HepG2 (cell line): Measurements from ENCODE around the gene ANXA5. TPM values are rescaled to one million over a fixed set of nuclear protein-coding genes. Genes with fewer than 3 reads are reported as not detected.

Experiments
- ATAC-seq: fragments of 200-7000 bp; cut with Tn5 transposase; 3 replicates; pipeline ENCODE4 v1.9.1; 2020; ENCODE audit warnings: mild to moderate bottlenecking, moderate library complexity
- BruUV-seq: library from RNA; stranded (reverse); fragments of 400-500 nt; replicated peaks from 2 replicates; lab custom pipeline; 2021; lab: Mats Ljungman, UMichigan
- CTCF ChIA-PET: fragments of 300-600 bp; formaldehyde crosslinking; extraction: SDS; loops from one replicate; lab custom pipeline; 2021; ENCODE audit warnings: low total read pairs, inconsistent platforms, low intra/inter-chr PET ratio; lab: Yijun Ruan, JAX
- POLR2A ChIA-PET: fragments of 350-600 bp; sonication (Branson Sonifier 250); formaldehyde crosslinking; loops from one replicate; lab custom pipeline; 2020; ENCODE audit warnings: antibody characterized with exemption, inconsistent platforms; lab: Yijun Ruan, JAX
- DNase-seq: peaks from one replicate; pipeline ENCODE4 v3.0.0-alpha.2; 2015; ENCODE audit warnings: low spot score
- FAIRE-seq: peaks from 3 replicates; lab custom pipeline; 2011; peaks lifted over from hg19 to GRCh38; lab: Jason Lieb, UNC
- H2AFZ ChIP-seq: one replicate; pipeline ENCODE4 v1.6.1; 2011; ENCODE audit warnings: low read length, inconsistent platforms
- H3K27ac ChIP-seq: fragments of 300-600 bp; 3 replicates; pipeline ENCODE4 v1.8.0; 2011; ENCODE audit warnings: mixed run types, mild to moderate bottlenecking, mixed read lengths, low read length, inconsistent platforms; ENCODE audit not compliant: insufficient read depth; ENCODE audit errors: extremely low read length
- H3K27me3 ChIP-seq, 2 experiments: fragments of 200-600 bp in 1 of 2; 2 replicates in 1 of 2; 3 replicates in 1 of 2; pipeline versions ENCODE4 v1.6.0 to v1.8.0; 2011; ENCODE audit warnings: low read length in 2 of 2, mild to moderate bottlenecking in 2 of 2, moderate library complexity in 2 of 2, inconsistent platforms in 1 of 2; ENCODE audit not compliant: insufficient read depth in 2 of 2, control insufficient read depth in 1 of 2
- H3K36me3 ChIP-seq, 2 experiments: fragments of 200-600 bp in 1 of 2; replicated peaks in 1 of 2; 2 replicates in 1 of 2; 3 replicates in 1 of 2; pipeline versions ENCODE4 v1.5.1 to v1.8.0; 2011; ENCODE audit warnings: low read length in 2 of 2, inconsistent platforms in 1 of 2; ENCODE audit not compliant: insufficient read depth in 2 of 2, control insufficient read depth in 1 of 2
- H3K4me1 ChIP-seq: 2 replicates; pipeline ENCODE4 v1.5.1; 2012; ENCODE audit warnings: low read length, inconsistent platforms; ENCODE audit not compliant: insufficient read depth
- H3K4me2 ChIP-seq: 2 replicates; pipeline ENCODE4 v1.6.0; 2011; ENCODE audit warnings: low read depth, low read length, inconsistent platforms
- H3K4me3 ChIP-seq, 3 experiments: fragments of 200-600 bp in 1 of 3; sonication (generic), shearing (Covaris generic) in 1 of 3; replicated peaks in 1 of 3; 2 replicates each; pipeline ENCODE4 v1.5.1; 2011 to 2016; ENCODE audit warnings: low read length in 3 of 3, inconsistent platforms in 2 of 3, low read depth in 2 of 3, mild to moderate bottlenecking in 2 of 3, control low read depth in 1 of 3, mixed read lengths in 1 of 3; ENCODE audit not compliant: insufficient read depth in 1 of 3
- H3K79me2 ChIP-seq: one replicate; pipeline ENCODE4 v1.6.1; 2011; ENCODE audit warnings: low read length, inconsistent platforms; ENCODE audit not compliant: insufficient read depth
- H3K9ac ChIP-seq: 2 replicates; pipeline ENCODE4 v1.6.0; 2011; ENCODE audit warnings: mild to moderate bottlenecking, low read depth, low read length, inconsistent platforms; ENCODE audit not compliant: insufficient read depth
- H3K9me3 ChIP-seq: 2 replicates; pipeline ENCODE4 v1.5.1; 2012; ENCODE audit warnings: mild to moderate bottlenecking, low read length
- H4K20me1 ChIP-seq: 2 replicates; pipeline ENCODE4 v1.6.0; 2011; ENCODE audit warnings: inconsistent platforms, mild to moderate bottlenecking, low read length, moderate library complexity; ENCODE audit not compliant: insufficient read depth
- HNF1B ChIP-seq: sonication (generic); formaldehyde crosslinking; IDR thresholded peaks from 2 replicates; pipeline ENCODE4 v1.5.1; 2020; ENCODE audit warnings: mild to moderate bottlenecking, moderate library complexity, missing genetic modification reagents
- IKZF4 ChIP-seq: sonication (generic); formaldehyde crosslinking; IDR thresholded peaks from 2 replicates; pipeline ENCODE4 v1.5.1; 2020; ENCODE audit warnings: borderline replicate concordance, mild to moderate bottlenecking, low read depth, missing genetic modification reagents; ENCODE audit errors: not compliant biosample characterization
- JARID2 ChIP-seq: sonication (generic); formaldehyde crosslinking; IDR thresholded peaks from 2 replicates; pipeline ENCODE4 v1.8.1; 2023; ENCODE audit warnings: missing genetic modification reagents, inconsistent platforms; ENCODE audit not compliant: insufficient replicate concordance
- KDM2A ChIP-seq: sonication (generic); formaldehyde crosslinking; IDR thresholded peaks from 2 replicates; pipeline ENCODE4 v1.4.0; 2020; ENCODE audit warnings: low read depth, missing genetic modification reagents, borderline replicate concordance
- LCORL ChIP-seq, 2 experiments: fragments of 450-650 bp in 1 of 2; sonication (generic) in 1 of 2; formaldehyde crosslinking in 1 of 2; IDR thresholded peaks; 2 replicates each; pipeline versions ENCODE4 v1.5.0 to v1.6.1; 2017 to 2020; ENCODE audit warnings: antibody characterized with exemption in 1 of 2, missing genetic modification reagents in 1 of 2
- MAF1 ChIP-seq: sonication (generic); formaldehyde crosslinking; IDR thresholded peaks from 2 replicates; pipeline ENCODE4 v1.5.0; 2020; ENCODE audit warnings: missing genetic modification reagents, borderline replicate concordance
- MEF2D ChIP-seq: sonication (generic); formaldehyde crosslinking; IDR thresholded peaks from 2 replicates; pipeline ENCODE4 v1.5.1; 2020; ENCODE audit warnings: mild to moderate bottlenecking, missing genetic modification reagents
- PRPF4 ChIP-seq: fragments of 200-400 bp; formaldehyde crosslinking; IDR thresholded peaks from 2 replicates; pipeline ENCODE4 v1.6.1; 2016; ENCODE audit warnings: low read length, low read depth; ENCODE audit not compliant: poor library complexity, severe bottlenecking
- ZNF225 ChIP-seq: sonication (generic); formaldehyde crosslinking; IDR thresholded peaks from 2 replicates; pipeline ENCODE4 v1.4.0; 2020; ENCODE audit warnings: mild to moderate bottlenecking, missing genetic modification reagents
- ZNF562 ChIP-seq: sonication (generic); formaldehyde crosslinking; IDR thresholded peaks from 2 replicates; pipeline ENCODE4 v1.8.0; 2022; ENCODE audit warnings: missing genetic modification reagents, borderline replicate concordance
- ZNF569 ChIP-seq: sonication (generic); formaldehyde crosslinking; IDR thresholded peaks from 2 replicates; pipeline ENCODE4 v1.5.0; 2020; ENCODE audit warnings: mild to moderate bottlenecking, missing genetic modification reagents, moderate library complexity, borderline replicate concordance
- ZNF615 ChIP-seq: sonication (generic); formaldehyde crosslinking; IDR thresholded peaks from 2 replicates; pipeline ENCODE4 v1.5.0; 2020; ENCODE audit warnings: mild to moderate bottlenecking, missing genetic modification reagents, borderline replicate concordance
- ZNF891 ChIP-seq: sonication (generic); formaldehyde crosslinking; IDR thresholded peaks from 2 replicates; pipeline ENCODE4 v1.5.0; 2020; ENCODE audit warnings: mild to moderate bottlenecking, missing genetic modification reagents
- ZSCAN9 ChIP-seq: IDR thresholded peaks from 2 replicates; pipeline ENCODE4 v1.6.1; 2016; ENCODE audit warnings: borderline replicate concordance
- WGBS: methylation state at CpG from one replicate; pipeline ENCODE4 v1.1.6; 2017; ENCODE audit warnings: low lambda C conversion rate; 5-methylcytosine and 5-hydroxymethylcytosine counted together
- in situ Hi-C: cut with HindIII; loops from 2 replicates; pipeline ENCODE4 v1.10.0; 2017; ENCODE audit warnings: low pct_unique_long_range_greater_than_20kb; ENCODE audit not compliant: extremely low pct_ligation_motif_present
- intact Hi-C: fragments of 100-400 bp; cut with micrococcal nuclease; formaldehyde crosslinking; loops from one replicate; pipeline ENCODE4 v1.10.0; 2022; ENCODE audit not compliant: unreplicated experiment
- polyA plus RNA-seq, 8 experiments: library from polyadenylated mRNA; depleted of rRNA in 3 of 8; stranded (reverse) in 7 of 8; unstranded in 1 of 8; fragments of >200 nt; fragmentation: Illumina TruSeq in 4 of 8; extraction: Trizol in 4 of 8; gene quantifications; 2 replicates each; pipeline versions ENCODE4 v1.2.1 to v1.2.3, GENCODE V29; 2011 to 2016; ENCODE audit warnings: low read depth in 4 of 8, missing spikeins in 1 of 8, mixed read lengths in 1 of 8; ENCODE audit not compliant: insufficient read depth in 1 of 8
- total RNA-seq, 5 experiments: library from RNA; depleted of rRNA; stranded (reverse); fragments of >200 nt; fragmentation: Illumina TruSeq; extraction: Trizol; gene quantifications; 2 replicates each; pipeline ENCODE4 v1.2.3, GENCODE V29; 2016; ENCODE audit warnings: low read depth in 1 of 5
- TF ChIP-seq, protein P1 (sequence below): sonication (generic); formaldehyde crosslinking; IDR thresholded peaks from 2 replicates; pipeline ENCODE4 v1.4.0; 2020; ENCODE audit warnings: missing genetic modification reagents, borderline replicate concordance

ANXA5 gene
- total and polyA plus RNA-seq, 2 of the 13 experiments (the other 11 are each of a cell fraction or from before 2014, with no cell fraction given) = 209 to 342 TPM

- Histone ChIP-seq H3K27me3 (peaks cover 0 to 9% of the 10 kb centered on the region in 2 experiments; a peak in 3 of 5 replicates), H3K27ac (peak overlapping the region; percentile 89), H3K4me3 (peak overlapping the region; percentile 93 to 97 (median 97)), H3K4me1 (peaks cover 54% of the 10 kb centered on the region), H3K79me2 (peaks cover 50% of the 10 kb centered on the region), H3K4me2 (peak overlapping the region; percentile 75), H3K9me3 (no peaks in the 10 kb centered on the region), H3K36me3 (no peaks in the 10 kb centered on the region), H3K9ac (peak overlapping the region; percentile 95), H4K20me1 (peaks cover 21% of the 10 kb centered on the region), H2AFZ (no peak overlapping the region)
- in situ Hi-C loops (no loop called here), intact Hi-C loops (loop anchor here (5.0 kb wide), 1 partner anchor 176 kb away; the partner anchor contains the start of gene BBS7)
- WGBS = under 1% methylated on average over 21 of the region's 26 CpGs
- BruUV-seq = no TSS peak
- ChIA-PET CTCF (interaction anchor here (1.0 kb wide), 1 partner anchor 31 kb away, joined by 3 read pairs; no protein-coding TSS in a partner anchor), POLR2A (interaction anchor here (0.7 to 2.0 kb wide), 11 partner anchors 13 to 128 kb away, joined by 3 to 38 read pairs (median 4); partner anchors contain the start of gene EXOSC9)
- DNase-seq = peak; percentile 39
- peak; percentile 23 for ATAC-seq
- no peak for FAIRE-seq
- no peak for TF ChIP-seq JARID2 (CRISPR knock-in tag)
- no peak for TF ChIP-seq ZNF569 (CRISPR knock-in tag)
- no peak for TF ChIP-seq PRPF4
- no peak for TF ChIP-seq ZNF225 (CRISPR knock-in tag)
- peak; percentile 84; the same call in 1 of the 2 replicates for TF ChIP-seq ZNF615 (CRISPR knock-in tag)
- peak; percentile 24; the same call in 1 of the 2 replicates for TF ChIP-seq HNF1B
- no peak for TF ChIP-seq LCORL (IDR thresholded peaks at IDR 0.05)
- TF ChIP-seq LCORL (CRISPR knock-in tag; IDR thresholded peaks at IDR 0.05) = 0 out of 2 replicates have a peak, but pooled peaks have one; percentile 38
- TF ChIP-seq KDM2A (CRISPR knock-in tag) = peak; percentile 29; the same call in 1 of the 2 replicates
- no peak for TF ChIP-seq MAF1 (CRISPR knock-in tag)
- TF ChIP-seq IKZF4 (CRISPR knock-in tag) = no peak
- 0 out of 2 replicates have a peak, but pooled peaks have one; percentile 25 for TF ChIP-seq MEF2D
- 0 out of 2 replicates have a peak, but pooled peaks have one; percentile 7 for TF ChIP-seq ZNF891 (CRISPR knock-in tag)
- TF ChIP-seq, protein P1, sequence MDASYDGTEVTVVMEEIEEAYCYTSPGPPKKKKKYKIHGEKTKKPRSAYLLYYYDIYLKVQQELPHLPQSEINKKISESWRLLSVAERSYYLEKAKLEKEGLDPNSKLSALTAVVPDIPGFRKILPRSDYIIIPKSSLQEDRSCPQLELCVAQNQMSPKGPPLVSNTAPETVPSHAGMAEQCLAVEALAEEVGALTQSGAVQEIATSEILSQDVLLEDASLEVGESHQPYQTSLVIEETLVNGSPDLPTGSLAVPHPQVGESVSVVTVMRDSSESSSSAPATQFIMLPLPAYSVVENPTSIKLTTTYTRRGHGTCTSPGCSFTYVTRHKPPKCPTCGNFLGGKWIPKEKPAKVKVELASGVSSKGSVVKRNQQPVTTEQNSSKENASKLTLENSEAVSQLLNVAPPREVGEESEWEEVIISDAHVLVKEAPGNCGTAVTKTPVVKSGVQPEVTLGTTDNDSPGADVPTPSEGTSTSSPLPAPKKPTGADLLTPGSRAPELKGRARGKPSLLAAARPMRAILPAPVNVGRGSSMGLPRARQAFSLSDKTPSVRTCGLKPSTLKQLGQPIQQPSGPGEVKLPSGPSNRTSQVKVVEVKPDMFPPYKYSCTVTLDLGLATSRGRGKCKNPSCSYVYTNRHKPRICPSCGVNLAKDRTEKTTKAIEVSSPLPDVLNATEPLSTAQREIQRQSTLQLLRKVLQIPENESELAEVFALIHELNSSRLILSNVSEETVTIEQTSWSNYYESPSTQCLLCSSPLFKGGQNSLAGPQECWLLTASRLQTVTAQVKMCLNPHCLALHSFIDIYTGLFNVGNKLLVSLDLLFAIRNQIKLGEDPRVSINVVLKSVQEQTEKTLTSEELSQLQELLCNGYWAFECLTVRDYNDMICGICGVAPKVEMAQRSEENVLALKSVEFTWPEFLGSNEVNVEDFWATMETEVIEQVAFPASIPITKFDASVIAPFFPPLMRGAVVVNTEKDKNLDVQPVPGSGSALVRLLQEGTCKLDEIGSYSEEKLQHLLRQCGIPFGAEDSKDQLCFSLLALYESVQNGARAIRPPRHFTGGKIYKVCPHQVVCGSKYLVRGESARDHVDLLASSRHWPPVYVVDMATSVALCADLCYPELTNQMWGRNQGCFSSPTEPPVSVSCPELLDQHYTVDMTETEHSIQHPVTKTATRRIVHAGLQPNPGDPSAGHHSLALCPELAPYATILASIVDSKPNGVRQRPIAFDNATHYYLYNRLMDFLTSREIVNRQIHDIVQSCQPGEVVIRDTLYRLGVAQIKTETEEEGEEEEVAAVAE (CRISPR knock-in tag) = no peak
- no peak for TF ChIP-seq ZSCAN9
- no peak for TF ChIP-seq ZNF562 (CRISPR knock-in tag)
These were observed 605 bp downstream of the ANXA5 start for GRCh38 chr4:121696170-121696580.
